Right lobe of liver (tissue), 4 donors: ENCODE measurements around the gene TXNDC16.

Experiments used
- POLR2A ChIP-seq: fragments of 450-650 bp; IDR thresholded peaks from one replicate; pipeline ENCODE4 v1.6.1; 2017; ENCODE audit warnings: antibody characterized with exemption, mild to moderate bottlenecking
- TF ChIP-seq, protein P1 (sequence below), 4 donors: fragments of 200-600 bp in 3 of 4; fragments of 450-650 bp in 1 of 4; IDR thresholded peaks; one replicate each; pipeline versions ENCODE4 v1.5.1 to v1.8.0; 2016 to 2022; ENCODE audit warnings: antibody characterized with exemption in 4 of 4, mild to moderate bottlenecking in 2 of 4
- donor health status: DM: no; HTN: no; CAD: no.
- donor health status: DM: no; HTN: no; CAD: no.
- donor health status: DM: no; HTN: yes; CAD: no.

DNA sequence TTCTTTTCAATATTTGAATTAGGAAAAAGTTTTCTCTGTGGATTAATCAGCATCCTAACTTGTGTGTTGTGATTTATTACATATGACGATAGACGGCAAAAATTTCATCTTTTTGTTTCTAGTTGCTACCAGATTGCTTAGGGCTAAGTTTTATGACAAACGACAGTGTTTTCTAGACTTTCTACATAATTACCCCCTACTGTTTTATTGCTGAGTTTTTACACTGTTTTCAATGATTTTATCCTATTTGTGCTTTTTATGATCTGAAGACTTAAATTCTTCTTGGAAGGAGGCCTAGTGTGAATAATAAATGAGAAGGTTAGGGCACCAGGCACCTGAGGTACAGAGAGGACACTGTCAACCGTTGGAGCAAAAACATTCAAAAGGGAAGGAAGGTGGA is 88.1 kb downstream of the TXNDC16 start:
- TF ChIP-seq POLR2A: no peak
- TF ChIP-seq, protein P1, sequence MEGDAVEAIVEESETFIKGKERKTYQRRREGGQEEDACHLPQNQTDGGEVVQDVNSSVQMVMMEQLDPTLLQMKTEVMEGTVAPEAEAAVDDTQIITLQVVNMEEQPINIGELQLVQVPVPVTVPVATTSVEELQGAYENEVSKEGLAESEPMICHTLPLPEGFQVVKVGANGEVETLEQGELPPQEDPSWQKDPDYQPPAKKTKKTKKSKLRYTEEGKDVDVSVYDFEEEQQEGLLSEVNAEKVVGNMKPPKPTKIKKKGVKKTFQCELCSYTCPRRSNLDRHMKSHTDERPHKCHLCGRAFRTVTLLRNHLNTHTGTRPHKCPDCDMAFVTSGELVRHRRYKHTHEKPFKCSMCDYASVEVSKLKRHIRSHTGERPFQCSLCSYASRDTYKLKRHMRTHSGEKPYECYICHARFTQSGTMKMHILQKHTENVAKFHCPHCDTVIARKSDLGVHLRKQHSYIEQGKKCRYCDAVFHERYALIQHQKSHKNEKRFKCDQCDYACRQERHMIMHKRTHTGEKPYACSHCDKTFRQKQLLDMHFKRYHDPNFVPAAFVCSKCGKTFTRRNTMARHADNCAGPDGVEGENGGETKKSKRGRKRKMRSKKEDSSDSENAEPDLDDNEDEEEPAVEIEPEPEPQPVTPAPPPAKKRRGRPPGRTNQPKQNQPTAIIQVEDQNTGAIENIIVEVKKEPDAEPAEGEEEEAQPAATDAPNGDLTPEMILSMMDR (IDR thresholded peaks at IDR 0.05): no peak
